H1 (cell line): ENCODE data around the gene CAPN15. TPM values are rescaled to one million over a fixed set of nuclear protein-coding genes. Genes with fewer than 3 reads are reported as not detected.

Source experiments
- CHD1 ChIP-seq: IDR thresholded peaks from 2 replicates; pipeline ENCODE4 v1.6.1; 2012; ENCODE audit warnings: low read depth, low read length, improper control_type of control experiment
- CREB1 ChIP-seq: IDR thresholded peaks from 2 replicates; pipeline ENCODE4 v1.6.1; 2012; ENCODE audit warnings: inconsistent platforms
- EZH2 ChIP-seq: fragments of 200-600 bp; sonication (generic); IDR thresholded peaks from 2 replicates; pipeline ENCODE4 v1.7.1; 2012; ENCODE audit warnings: low read depth, mild to moderate bottlenecking, moderate library complexity, low read length, inconsistent platforms; ENCODE audit not compliant: severe bottlenecking
- polyA plus RNA-seq, 7 experiments: library from polyadenylated mRNA; depleted of rRNA in 3 of 7; stranded (reverse) in 5 of 7; unstranded in 2 of 7; fragments of >200 nt in 5 of 7; fragments of 200-250 nt in 2 of 7; gene quantifications; 1 replicate in 5 of 7; 2 replicates in 1 of 7; 4 replicates in 1 of 7; pipeline versions ENCODE4 v1.2.1 to v1.2.3, GENCODE V29; 2011 to 2013; ENCODE audit warnings: missing spikeins in 2 of 7, mixed read lengths in 2 of 7
- total RNA-seq: library from RNA; stranded (reverse); fragmentation: NEBNext Ultra II Directional; extraction: Animal tissue kit (Norgen Biotek cat#: 25700); gene quantifications from 2 replicates; pipeline ENCODE4 v1.2.1, GENCODE V29; 2021

Gene CAPN15
- total and polyA plus RNA-seq, 2 of the 8 experiments (the other 6 are each of a cell fraction or from before 2014, with no cell fraction given) = 38.9 to 76.9 TPM

- TF ChIP-seq EZH2 (no peak), CHD1 (no peak), CREB1 (no peak)
Measured at GRCh38 chr16:512802-513201, 14.7 kb upstream of the CAPN15 start (continued).
